ENCODE data around the gene GREM2.

- TF ChIP-seq CTCF (IDR thresholded peaks at IDR 0.05), result no peak
- TF ChIP-seq POLR2A (IDR thresholded peaks at IDR 0.05), result no peak
Measured at GRCh38 chr1:240465531-240465940, 146.4 kb downstream of the GREM2 start.
